ENCODE results near the gene ABHD15. TPM values are rescaled to one million over a fixed set of nuclear protein-coding genes. Genes with fewer than 3 reads are reported as not detected.

Gene ABHD15
- total RNA-seq, 1 donor from 2014 or later = 13.3 TPM

- peaks cover 34% of the 10 kb centered on the region for H3K4me1 ChIP-seq
- intact Hi-C loops (cut with DNase I) = no loop called here
- TF ChIP-seq POLR2A (IDR thresholded peaks at IDR 0.05) (no peak), POLR2AphosphoS5 (IDR thresholded peaks at IDR 0.05; ENCODE audit: insufficient read depth in 1 of 2, low read depth in 1 of 2) (no peak), CTCF (IDR thresholded peaks at IDR 0.05) (no peak)
- H3K4me3 ChIP-seq = no peak overlapping the region
- no peak overlapping the region for H3K27ac ChIP-seq
- no peaks in the 10 kb centered on the region for H3K27me3 ChIP-seq
- DNase-seq (ENCODE audit: extremely low spot score in 2 of 2) = no peak
- no peaks in the 10 kb centered on the region for H3K9me3 ChIP-seq
- H3K36me3 ChIP-seq = no peaks in the 10 kb centered on the region
Observed at GRCh38 chr17:29611351-29612093, 44.7 kb upstream of the ABHD15 start.

DNA sequence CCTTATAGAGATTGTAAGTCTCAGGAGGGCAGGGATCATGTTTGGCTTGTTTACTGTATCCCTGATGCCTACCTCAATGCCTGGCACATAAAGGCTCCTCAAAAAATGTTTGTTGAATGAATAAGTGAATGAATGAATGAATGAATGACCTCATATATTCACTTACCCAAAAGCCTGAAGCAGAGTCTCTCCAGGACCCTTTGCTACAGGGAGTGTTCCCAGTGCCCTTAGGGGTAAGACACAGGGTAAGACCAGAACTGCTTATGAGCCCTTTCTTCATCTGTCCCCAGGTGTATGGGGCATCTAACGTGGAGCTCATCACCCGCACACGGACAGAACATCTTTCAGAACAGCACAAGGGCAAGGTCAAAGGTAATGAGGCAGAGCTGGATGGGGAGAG is 43.6 kb upstream of the ABHD15 start:
- intact Hi-C loops (cut with DNase I) = no loop called here
- no peak overlapping the region for H3K4me3 ChIP-seq
- no peaks in the 10 kb centered on the region for H3K27me3 ChIP-seq
- no peak for DNase-seq (ENCODE audit: extremely low spot score in 2 of 2)
- H3K36me3 ChIP-seq = no peaks in the 10 kb centered on the region
- no peaks in the 10 kb centered on the region for H3K9me3 ChIP-seq
- TF ChIP-seq POLR2AphosphoS5 (IDR thresholded peaks at IDR 0.05; ENCODE audit: insufficient read depth in 1 of 2, low read depth in 1 of 2) = no peak
- peaks cover 25% of the 10 kb centered on the region for H3K4me1 ChIP-seq
- H3K27ac ChIP-seq = no peak overlapping the region

DNA sequence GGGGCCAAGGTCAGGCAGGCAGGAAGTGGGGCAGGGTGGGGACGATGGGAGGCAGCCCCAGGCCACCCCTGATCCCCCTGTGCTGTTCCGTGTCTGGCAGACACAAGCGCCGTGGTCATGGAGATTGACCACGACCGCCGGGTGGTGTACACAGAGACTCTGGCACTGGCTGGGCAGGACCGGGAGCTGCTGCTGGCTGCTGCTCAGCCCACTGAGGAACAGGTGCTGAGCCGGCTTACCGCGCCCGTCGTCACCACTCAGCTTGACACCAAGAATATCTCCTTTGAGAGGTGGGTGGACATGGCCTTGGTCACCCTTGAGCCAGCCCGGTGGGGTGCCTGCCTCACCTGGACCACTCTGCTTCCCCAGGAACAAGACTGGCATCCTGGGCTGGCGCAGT is 42.1 kb upstream of the ABHD15 start:
- intact Hi-C loops (cut with DNase I) = no loop called here
- DNase-seq (ENCODE audit: extremely low spot score in 2 of 2) = no peak
- Histone ChIP-seq H3K36me3 (no peaks in the 10 kb centered on the region), H3K27me3 (no peaks in the 10 kb centered on the region), H3K27ac (no peak overlapping the region), H3K4me3 (no peak overlapping the region), H3K4me1 (peaks cover 11% of the 10 kb centered on the region), H3K9me3 (no peaks in the 10 kb centered on the region)
- no peak for TF ChIP-seq POLR2AphosphoS5 (IDR thresholded peaks at IDR 0.05; ENCODE audit: insufficient read depth in 1 of 2, low read depth in 1 of 2)
- no peak for TF ChIP-seq CTCF (IDR thresholded peaks at IDR 0.05)
- TF ChIP-seq POLR2A (IDR thresholded peaks at IDR 0.05) = no peak

- H3K36me3 ChIP-seq = no peaks in the 10 kb centered on the region
- H3K27me3 ChIP-seq = no peaks in the 10 kb centered on the region
- no peak overlapping the region for H3K27ac ChIP-seq
- DNase-seq (ENCODE audit: extremely low spot score in 2 of 2) = no peak
- H3K9me3 ChIP-seq = no peaks in the 10 kb centered on the region
- intact Hi-C loops (cut with DNase I) = no loop called here
- no peak overlapping the region for H3K4me3 ChIP-seq
- no peak for TF ChIP-seq CTCF (IDR thresholded peaks at IDR 0.05)
- no peak for TF ChIP-seq POLR2A (IDR thresholded peaks at IDR 0.05)
- no peak for TF ChIP-seq POLR2AphosphoS5 (IDR thresholded peaks at IDR 0.05; ENCODE audit: insufficient read depth in 1 of 2, low read depth in 1 of 2)
- no peaks in the 10 kb centered on the region for H3K4me1 ChIP-seq
Observed at GRCh38 chr17:29607557-29608195, 40.8 kb upstream of the ABHD15 start.

DNA sequence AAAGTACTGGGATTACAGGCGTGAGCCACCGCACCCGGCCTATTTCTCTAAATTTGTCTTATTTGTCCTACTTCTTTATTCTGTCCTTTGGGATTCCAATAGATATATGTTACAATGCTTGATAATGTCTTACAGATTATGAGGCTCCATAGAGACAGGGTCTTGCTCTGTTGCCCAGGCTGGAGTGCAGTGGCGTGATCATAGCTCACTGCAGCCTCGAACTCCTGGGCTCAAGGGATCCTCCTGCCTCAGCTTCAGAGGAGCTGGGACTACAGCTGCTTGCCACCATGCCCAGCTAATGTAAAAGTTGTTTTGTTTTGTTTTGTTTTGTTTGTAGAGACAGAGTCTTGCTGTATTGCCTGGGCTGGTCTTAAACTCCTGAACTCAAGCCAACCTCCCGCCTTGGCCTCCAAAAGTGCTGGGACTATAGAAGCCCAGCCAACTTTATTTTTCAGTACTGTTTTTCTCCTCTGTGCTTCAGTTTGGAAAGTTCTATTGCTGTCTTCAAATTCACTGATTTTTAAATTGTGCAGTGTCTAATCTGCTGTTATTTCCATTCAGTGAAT is 36.4 kb upstream of the ABHD15 start:
- DNase-seq (ENCODE audit: extremely low spot score in 2 of 2) = no peak

More for the DNA sequence above, 36.4 kb upstream of the ABHD15 start:
- Histone ChIP-seq H3K4me3 (no peak overlapping the region), H3K27me3 (no peaks in the 10 kb centered on the region), H3K36me3 (no peaks in the 10 kb centered on the region), H3K9me3 (no peaks in the 10 kb centered on the region), H3K4me1 (no peaks in the 10 kb centered on the region), H3K27ac (no peak overlapping the region)
- TF ChIP-seq POLR2AphosphoS5 (IDR thresholded peaks at IDR 0.05; ENCODE audit: insufficient read depth in 1 of 2, low read depth in 1 of 2) (no peak), POLR2A (IDR thresholded peaks at IDR 0.05) (no peak), CTCF (IDR thresholded peaks at IDR 0.05) (no peak)
- intact Hi-C loops (cut with DNase I) = no loop called here
